H9 (cell line): Measurements from ENCODE around the gene NLRP1. TPM values are rescaled to one million over a fixed set of nuclear protein-coding genes. Genes with fewer than 3 reads are reported as not detected.

Experiments used
- DNase-seq: peaks from one replicate; pipeline ENCODE4 v3.0.0-alpha.2; 2017
- H2AFZ ChIP-seq: one replicate; pipeline ENCODE4 v1.6.1; 2013; ENCODE audit warnings: mild to moderate bottlenecking, low read length, control low read depth, moderate library complexity
- H2AK5ac ChIP-seq: 2 replicates; pipeline ENCODE4 v1.6.1; 2013; ENCODE audit warnings: low read length, control low read depth, mixed read lengths; ENCODE audit not compliant: insufficient read length
- H2BK120ac ChIP-seq: one replicate; pipeline ENCODE4 v1.6.1; 2013; ENCODE audit warnings: low read depth, mild to moderate bottlenecking, low read length, control low read depth, inconsistent platforms; ENCODE audit not compliant: poor library complexity, severe bottlenecking
- H2BK12ac ChIP-seq: 2 replicates; pipeline ENCODE4 v1.6.1; 2013; ENCODE audit warnings: low read length, control low read depth, mixed read lengths, low read depth; ENCODE audit not compliant: insufficient read length
- H2BK15ac ChIP-seq: 2 replicates; pipeline ENCODE4 v1.6.1; 2013; ENCODE audit warnings: low read depth, low read length, control low read depth
- H2BK20ac ChIP-seq: one replicate; pipeline ENCODE4 v1.6.1; 2013; ENCODE audit warnings: low read depth, mild to moderate bottlenecking, low read length, control low read depth, inconsistent platforms; ENCODE audit not compliant: poor library complexity, severe bottlenecking
- H2BK5ac ChIP-seq: 2 replicates; pipeline ENCODE4 v1.6.1; 2013; ENCODE audit warnings: low read length, control low read depth, mixed read lengths; ENCODE audit not compliant: insufficient read length
- H3K14ac ChIP-seq: 2 replicates; pipeline ENCODE4 v1.6.1; 2013; ENCODE audit warnings: low read length, control low read depth; ENCODE audit not compliant: insufficient read depth
- H3K18ac ChIP-seq: 2 replicates; pipeline ENCODE4 v1.6.1; 2013; ENCODE audit warnings: low read depth, mild to moderate bottlenecking, mixed read lengths, low read length, control low read depth; ENCODE audit not compliant: insufficient read length
- H3K23ac ChIP-seq: 2 replicates; pipeline ENCODE4 v1.6.1; 2013; ENCODE audit warnings: low read length, control low read depth, mixed read lengths, low read depth; ENCODE audit not compliant: insufficient read length
- H3K23me2 ChIP-seq: 2 replicates; pipeline ENCODE4 v1.6.1; 2013; ENCODE audit warnings: low read depth, mild to moderate bottlenecking, mixed read lengths, low read length, control low read depth; ENCODE audit not compliant: insufficient read length, poor library complexity, severe bottlenecking
- H3K27ac ChIP-seq: 2 replicates; pipeline ENCODE4 v1.5.1; 2013; ENCODE audit warnings: low read length, control low read depth, mixed read lengths, low read depth; ENCODE audit not compliant: insufficient read length
- H3K27me3 ChIP-seq: 2 replicates; pipeline ENCODE4 v1.6.1; 2013; ENCODE audit warnings: low read length, control low read depth, inconsistent platforms; ENCODE audit not compliant: insufficient read depth
- H3K4ac ChIP-seq: 2 replicates; pipeline ENCODE4 v1.6.1; 2013; ENCODE audit warnings: low read depth, mild to moderate bottlenecking, control low read depth, inconsistent platforms, low read length, moderate library complexity
- H3K4me1 ChIP-seq: 2 replicates; pipeline ENCODE4 v1.6.1; 2013; ENCODE audit warnings: low read length, control low read depth, inconsistent platforms; ENCODE audit not compliant: insufficient read depth
- H3K4me2 ChIP-seq: 2 replicates; pipeline ENCODE4 v1.6.1; 2013; ENCODE audit warnings: low read length, control low read depth, mixed read lengths; ENCODE audit not compliant: insufficient read length, insufficient read depth
- H3K56ac ChIP-seq: 2 replicates; pipeline ENCODE4 v1.6.1; 2013; ENCODE audit warnings: low read depth, mild to moderate bottlenecking, mixed read lengths, low read length, control low read depth; ENCODE audit not compliant: insufficient read length
- H3K79me1 ChIP-seq: 2 replicates; pipeline ENCODE4 v1.6.1; 2013; ENCODE audit warnings: low read depth, mild to moderate bottlenecking, moderate library complexity, low read length, control low read depth, inconsistent platforms; ENCODE audit not compliant: insufficient read depth, poor library complexity, severe bottlenecking
- H3K79me2 ChIP-seq: 2 replicates; pipeline ENCODE4 v1.6.1; 2013; ENCODE audit warnings: low read length, control low read depth, inconsistent platforms; ENCODE audit not compliant: insufficient read depth
- H3K9ac ChIP-seq: 2 replicates; pipeline ENCODE4 v1.6.1; 2013; ENCODE audit warnings: low read length, control low read depth, mixed read lengths; ENCODE audit not compliant: insufficient read length; ENCODE audit errors: extremely low read depth
- H3K9me3 ChIP-seq: one replicate; pipeline ENCODE4 v1.6.1; 2013; ENCODE audit warnings: low read depth, low read length, inconsistent platforms; ENCODE audit not compliant: control insufficient read depth
- H3T11ph ChIP-seq: one replicate; pipeline ENCODE4 v1.6.1; 2013; ENCODE audit warnings: mild to moderate bottlenecking, low read length, control low read depth, inconsistent platforms
- H4K20me1 ChIP-seq: one replicate; pipeline ENCODE4 v1.6.1; 2013; ENCODE audit not compliant: control insufficient read depth, insufficient read length, insufficient read depth
- H4K5ac ChIP-seq: 2 replicates; pipeline ENCODE4 v1.6.1; 2013; ENCODE audit warnings: low read depth, mild to moderate bottlenecking, mixed read lengths, low read length, control low read depth; ENCODE audit not compliant: insufficient read length
- H4K8ac ChIP-seq: replicated peaks from 2 replicates; pipeline ENCODE4 v1.6.1; 2013; ENCODE audit warnings: low read length, control low read depth, mixed read lengths, low read depth; ENCODE audit not compliant: insufficient read length
- H4K91ac ChIP-seq: 2 replicates; pipeline ENCODE4 v1.6.1; 2013; ENCODE audit warnings: low read depth, mild to moderate bottlenecking, moderate library complexity, mixed read lengths, low read length, control low read depth; ENCODE audit not compliant: insufficient read length
- H3K27ac Mint-ChIP-seq, 3 experiments: 2 replicates in 2 of 3; 3 replicates in 1 of 3; pipeline ENCODE4 v1.8.0; 2020 to 2021; ENCODE audit warnings: mixed read lengths in 3 of 3, mild to moderate bottlenecking in 1 of 3, moderate library complexity in 1 of 3
- H3K27me3 Mint-ChIP-seq: 2 replicates; pipeline ENCODE4 v1.8.0; 2021; ENCODE audit warnings: low read depth, mild to moderate bottlenecking, moderate library complexity, mixed read lengths
- H3K36me3 Mint-ChIP-seq, 3 experiments: 2 replicates in 2 of 3; 3 replicates in 1 of 3; pipeline ENCODE4 v1.8.0; 2020 to 2021; ENCODE audit warnings: low read depth in 3 of 3, mixed read lengths in 3 of 3; ENCODE audit not compliant: insufficient read depth in 1 of 3
- H3K4me1 Mint-ChIP-seq, 2 experiments: 2 replicates each; pipeline ENCODE4 v1.8.0; 2020; ENCODE audit warnings: mixed read lengths in 2 of 2
- H3K4me3 Mint-ChIP-seq, 2 experiments: 2 replicates in 1 of 2; 3 replicates in 1 of 2; pipeline ENCODE4 v1.8.0; 2020 to 2021; ENCODE audit warnings: mild to moderate bottlenecking in 2 of 2, mixed read lengths in 2 of 2, moderate library complexity in 1 of 2
- H3K9me3 Mint-ChIP-seq, 2 experiments: 2 replicates in 1 of 2; 3 replicates in 1 of 2; pipeline ENCODE4 v1.8.0; 2020; ENCODE audit warnings: mild to moderate bottlenecking in 2 of 2, mixed read lengths in 2 of 2, moderate library complexity in 1 of 2
- WGBS: extraction: QIAGEN DNeasy Blood & Tissue Kit; methylation state at CpG from one replicate; pipeline ENCODE4 v1.1.7; 2013; ENCODE audit warnings: missing lambda C conversion rate, low lambda C conversion rate, mixed read lengths; ENCODE audit not compliant: insufficient read length; ENCODE audit errors: extremely low coverage; 5-methylcytosine and 5-hydroxymethylcytosine counted together
- total RNA-seq: library from RNA; stranded (reverse); gene quantifications from 2 replicates; pipeline ENCODE4 v1.2.1, GENCODE V29; 2021
- TF ChIP-seq, protein P1 (sequence below): fragments of 200-600 bp; sonication (generic); conservative IDR thresholded peaks from 3 replicates; pipeline ENCODE4 v1.8.0; 2021; ENCODE audit warnings: antibody characterized with exemption, mild to moderate bottlenecking

NLRP1 gene
- total RNA-seq, 1 experiment from 2014 or later = 12.1 TPM

- Mint-ChIP-seq H3K4me1 (no peaks in the 10 kb centered on the region), H3K36me3 (no peaks in the 10 kb centered on the region), H3K27me3 (peaks cover 2% of the 10 kb centered on the region; the same call in 1 of the 2 replicates), H3K4me3 (no peak overlapping the region), H3K27ac (no peak overlapping the region), H3K9me3 (no peaks in the 10 kb centered on the region)
- Histone ChIP-seq H4K20me1 (no peaks in the 10 kb centered on the region), H2BK5ac (no peak overlapping the region), H3K4me2 (no peak overlapping the region), H2BK120ac (no peak overlapping the region), H4K5ac (no peak overlapping the region), H3K9ac (no peak overlapping the region), H3K79me2 (no peaks in the 10 kb centered on the region), H2BK20ac (no peak overlapping the region), H2AFZ (no peak overlapping the region), H3K27ac (no peak overlapping the region), H4K8ac (no peak overlapping the region), H3K9me3 (no peaks in the 10 kb centered on the region), H3K56ac (no peak overlapping the region), H3K23ac (no peak overlapping the region), H3K4ac (no peak overlapping the region), H4K91ac (no peak overlapping the region), H2BK12ac (no peak overlapping the region), H2BK15ac (no peak overlapping the region), H3K79me1 (no peaks in the 10 kb centered on the region), H3K14ac (no peak overlapping the region), H3K4me1 (no peaks in the 10 kb centered on the region), H3K27me3 (no peaks in the 10 kb centered on the region; the same call in 1 of the 2 replicates), H2AK5ac (no peak overlapping the region), H3K23me2 (no peaks in the 10 kb centered on the region), H3T11ph (no peak overlapping the region), H3K18ac (no peak overlapping the region)
- no CpG with 5 or more reads among the region's 2 CpGs for WGBS
- no peak for DNase-seq
- TF ChIP-seq, protein P1, sequence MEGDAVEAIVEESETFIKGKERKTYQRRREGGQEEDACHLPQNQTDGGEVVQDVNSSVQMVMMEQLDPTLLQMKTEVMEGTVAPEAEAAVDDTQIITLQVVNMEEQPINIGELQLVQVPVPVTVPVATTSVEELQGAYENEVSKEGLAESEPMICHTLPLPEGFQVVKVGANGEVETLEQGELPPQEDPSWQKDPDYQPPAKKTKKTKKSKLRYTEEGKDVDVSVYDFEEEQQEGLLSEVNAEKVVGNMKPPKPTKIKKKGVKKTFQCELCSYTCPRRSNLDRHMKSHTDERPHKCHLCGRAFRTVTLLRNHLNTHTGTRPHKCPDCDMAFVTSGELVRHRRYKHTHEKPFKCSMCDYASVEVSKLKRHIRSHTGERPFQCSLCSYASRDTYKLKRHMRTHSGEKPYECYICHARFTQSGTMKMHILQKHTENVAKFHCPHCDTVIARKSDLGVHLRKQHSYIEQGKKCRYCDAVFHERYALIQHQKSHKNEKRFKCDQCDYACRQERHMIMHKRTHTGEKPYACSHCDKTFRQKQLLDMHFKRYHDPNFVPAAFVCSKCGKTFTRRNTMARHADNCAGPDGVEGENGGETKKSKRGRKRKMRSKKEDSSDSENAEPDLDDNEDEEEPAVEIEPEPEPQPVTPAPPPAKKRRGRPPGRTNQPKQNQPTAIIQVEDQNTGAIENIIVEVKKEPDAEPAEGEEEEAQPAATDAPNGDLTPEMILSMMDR = no peak
Observed at GRCh38 chr17:5618476-5618875, 34.2 kb upstream of the NLRP1 start.
